Measurements from ENCODE around the gene ABHD11.

The ABHD11 gene

GRCh38 chr7:73698410-73698809, 40.2 kb downstream of the ABHD11 start:
- H2BK5ac ChIP-seq (ENCODE audit: low read length): no peak overlapping the region
- H3K23ac ChIP-seq (ENCODE audit: low read depth, low read length, poor library complexity): no peak overlapping the region
- no peak overlapping the region for H3K9ac ChIP-seq (ENCODE audit: low read depth, low read length, poor library complexity)
- H3K4me3 ChIP-seq (ENCODE audit: low read length in 2 of 2): no peak overlapping the region
- H2AK5ac ChIP-seq (ENCODE audit: low read depth, low read length): no peak overlapping the region
- H2BK15ac ChIP-seq (ENCODE audit: low read length): no peak overlapping the region
- no peak overlapping the region for H4K91ac ChIP-seq (ENCODE audit: low read depth, low read length, poor library complexity)
- H3K4ac ChIP-seq (ENCODE audit: low read length): no peak overlapping the region
- WGBS, 2 donors (ENCODE audit: extremely low coverage in 2 of 2, insufficient read length in 2 of 2, insufficient replicate concordance in 1 of 2): no CpG with 5 or more reads among the region's 7 CpGs
- no peak overlapping the region for H2AFZ ChIP-seq (ENCODE audit: low read length)
- no peaks in the 10 kb centered on the region for H3K27me3 ChIP-seq (ENCODE audit: control insufficient read depth in 3 of 3, insufficient read depth in 3 of 3, low read depth in 1 of 3, low read length in 3 of 3)
- H3K27ac ChIP-seq (replicated peaks; ENCODE audit: low read length): no peak overlapping the region
- no peaks in the 10 kb centered on the region for H3K9me3 ChIP-seq (replicated peaks in 1 of 2; ENCODE audit: control insufficient read depth in 2 of 2, insufficient read depth in 1 of 2, low read depth in 1 of 2, low read length in 2 of 2)
- no peaks in the 10 kb centered on the region for H3K79me1 ChIP-seq (ENCODE audit: low read depth, low read length)
- peaks cover 2 to 5% of the 10 kb centered on the region in 2 donors for H3K4me1 ChIP-seq (ENCODE audit: control insufficient read depth in 2 of 2, insufficient read depth in 1 of 2, low read depth in 1 of 2, low read length in 2 of 2)
- no peak overlapping the region for H3K18ac ChIP-seq (ENCODE audit: low read length)
- H3K14ac ChIP-seq (ENCODE audit: low read length): no peak overlapping the region
- peaks cover 44 to 78% of the 10 kb centered on the region in 2 donors for H3K36me3 ChIP-seq (replicated peaks in 1 of 2; ENCODE audit: control insufficient read depth in 2 of 2, insufficient read depth in 2 of 2, low read length in 2 of 2)
- no peak overlapping the region for H3K4me2 ChIP-seq (ENCODE audit: insufficient read depth, low read length, poor library complexity, severe bottlenecking)
- H2BK120ac ChIP-seq (ENCODE audit: low read depth, low read length): no peak overlapping the region
- no peak overlapping the region for H2BK12ac ChIP-seq (ENCODE audit: low read length)
- H4K8ac ChIP-seq (ENCODE audit: low read depth, low read length): no peak overlapping the region
- DNase-seq (ENCODE audit: low spot score): no peak

GRCh38 chr7:73696372-73696771, 42.2 kb downstream of the ABHD11 start:
- no peak overlapping the region for H3K4me2 ChIP-seq (ENCODE audit: insufficient read depth, low read length, poor library complexity, severe bottlenecking)
- no peak overlapping the region for H2BK15ac ChIP-seq (ENCODE audit: low read length)
- H2AFZ ChIP-seq (ENCODE audit: low read length): no peak overlapping the region
- no peak overlapping the region for H3K27ac ChIP-seq (replicated peaks; ENCODE audit: low read length)
- H3K9me3 ChIP-seq (replicated peaks in 1 of 2; ENCODE audit: control insufficient read depth in 2 of 2, insufficient read depth in 1 of 2, low read depth in 1 of 2, low read length in 2 of 2): no peaks in the 10 kb centered on the region
- no peaks in the 10 kb centered on the region for H3K4me1 ChIP-seq (ENCODE audit: control insufficient read depth in 2 of 2, insufficient read depth in 1 of 2, low read depth in 1 of 2, low read length in 2 of 2)
- H3K14ac ChIP-seq (ENCODE audit: low read length): no peak overlapping the region
- H2BK120ac ChIP-seq (ENCODE audit: low read depth, low read length): no peak overlapping the region
- no peak overlapping the region for H3K9ac ChIP-seq (ENCODE audit: low read depth, low read length, poor library complexity)
- no peak overlapping the region for H2AK5ac ChIP-seq (ENCODE audit: low read depth, low read length)
- no peaks in the 10 kb centered on the region for H3K27me3 ChIP-seq (ENCODE audit: control insufficient read depth in 3 of 3, insufficient read depth in 3 of 3, low read depth in 1 of 3, low read length in 3 of 3)
- no peak overlapping the region for H4K8ac ChIP-seq (ENCODE audit: low read depth, low read length)
- no peaks in the 10 kb centered on the region for H3K79me1 ChIP-seq (ENCODE audit: low read depth, low read length)
- H3K23ac ChIP-seq (ENCODE audit: low read depth, low read length, poor library complexity): no peak overlapping the region
- H3K4ac ChIP-seq (ENCODE audit: low read length): no peak overlapping the region
- peaks cover 46 to 93% of the 10 kb centered on the region in 2 donors for H3K36me3 ChIP-seq (replicated peaks in 1 of 2; ENCODE audit: control insufficient read depth in 2 of 2, insufficient read depth in 2 of 2, low read length in 2 of 2)
- no CpG with 5 or more reads among the region's 4 CpGs for WGBS, 2 donors (ENCODE audit: extremely low coverage in 2 of 2, insufficient read length in 2 of 2, insufficient replicate concordance in 1 of 2)
- H3K18ac ChIP-seq (ENCODE audit: low read length): no peak overlapping the region
- H2BK5ac ChIP-seq (ENCODE audit: low read length): no peak overlapping the region
- no peak overlapping the region for H3K4me3 ChIP-seq (ENCODE audit: low read length in 2 of 2)
- H2BK12ac ChIP-seq (ENCODE audit: low read length): no peak overlapping the region
- DNase-seq (ENCODE audit: low spot score): no peak
- no peak overlapping the region for H4K91ac ChIP-seq (ENCODE audit: low read depth, low read length, poor library complexity)

GRCh38 chr7:73690646-73691045, 48.0 kb downstream of the ABHD11 start:
- DNase-seq (ENCODE audit: low spot score): no peak
- Histone ChIP-seq H4K91ac (ENCODE audit: low read depth, low read length, poor library complexity) (no peak overlapping the region), H2AFZ (ENCODE audit: low read length) (no peak overlapping the region), H2BK120ac (ENCODE audit: low read depth, low read length) (no peak overlapping the region), H2BK12ac (ENCODE audit: low read length) (no peak overlapping the region), H3K4ac (ENCODE audit: low read length) (no peak overlapping the region), H2BK15ac (ENCODE audit: low read length) (no peak overlapping the region), H2AK5ac (ENCODE audit: low read depth, low read length) (no peak overlapping the region), H3K79me1 (ENCODE audit: low read depth, low read length) (peaks cover 2% of the 10 kb centered on the region), H3K9ac (ENCODE audit: low read depth, low read length, poor library complexity) (no peak overlapping the region), H3K27ac (replicated peaks; ENCODE audit: low read length) (no peak overlapping the region), H3K4me3 (ENCODE audit: low read length in 2 of 2) (no peak overlapping the region), H3K9me3 (replicated peaks in 1 of 2; ENCODE audit: control insufficient read depth in 2 of 2, insufficient read depth in 1 of 2, low read depth in 1 of 2, low read length in 2 of 2) (no peaks in the 10 kb centered on the region), H3K23ac (ENCODE audit: low read depth, low read length, poor library complexity) (no peak overlapping the region), H3K18ac (ENCODE audit: low read length) (no peak overlapping the region), H3K27me3 (ENCODE audit: control insufficient read depth in 3 of 3, insufficient read depth in 3 of 3, low read depth in 1 of 3, low read length in 3 of 3) (no peaks in the 10 kb centered on the region), H4K8ac (ENCODE audit: low read depth, low read length) (no peak overlapping the region), H3K4me1 (ENCODE audit: control insufficient read depth in 2 of 2, insufficient read depth in 1 of 2, low read depth in 1 of 2, low read length in 2 of 2) (no peaks in the 10 kb centered on the region), H3K4me2 (ENCODE audit: insufficient read depth, low read length, poor library complexity, severe bottlenecking) (no peak overlapping the region), H3K14ac (ENCODE audit: low read length) (no peak overlapping the region), H3K36me3 (replicated peaks in 1 of 2; ENCODE audit: control insufficient read depth in 2 of 2, insufficient read depth in 2 of 2, low read length in 2 of 2) (peaks cover 36 to 90% of the 10 kb centered on the region in 2 donors), H2BK5ac (ENCODE audit: low read length) (no peak overlapping the region)
- WGBS, 2 donors (ENCODE audit: extremely low coverage in 2 of 2, insufficient read length in 2 of 2, insufficient replicate concordance in 1 of 2): no CpG with 5 or more reads among the region's 7 CpGs

- H4K91ac ChIP-seq (ENCODE audit: low read depth, low read length, poor library complexity): no peak overlapping the region
- no peak overlapping the region for H3K23ac ChIP-seq (ENCODE audit: low read depth, low read length, poor library complexity)
- no peak for DNase-seq (ENCODE audit: low spot score)
- WGBS, 2 donors (ENCODE audit: extremely low coverage in 2 of 2, insufficient read length in 2 of 2, insufficient replicate concordance in 1 of 2): no CpG with 5 or more reads among the region's 8 CpGs
- H3K4me1 ChIP-seq (ENCODE audit: control insufficient read depth in 2 of 2, insufficient read depth in 1 of 2, low read depth in 1 of 2, low read length in 2 of 2): no peaks in the 10 kb centered on the region
- peaks cover 23 to 69% of the 10 kb centered on the region in 2 donors for H3K36me3 ChIP-seq (replicated peaks in 1 of 2; ENCODE audit: control insufficient read depth in 2 of 2, insufficient read depth in 2 of 2, low read length in 2 of 2)
- no peak overlapping the region for H3K4me2 ChIP-seq (ENCODE audit: insufficient read depth, low read length, poor library complexity, severe bottlenecking)
- no peak overlapping the region for H2BK15ac ChIP-seq (ENCODE audit: low read length)
- no peaks in the 10 kb centered on the region for H3K27me3 ChIP-seq (ENCODE audit: control insufficient read depth in 3 of 3, insufficient read depth in 3 of 3, low read depth in 1 of 3, low read length in 3 of 3)
- no peak overlapping the region for H3K14ac ChIP-seq (ENCODE audit: low read length)
- H3K27ac ChIP-seq (replicated peaks; ENCODE audit: low read length): no peak overlapping the region
- no peak overlapping the region for H2BK120ac ChIP-seq (ENCODE audit: low read depth, low read length)
- no peak overlapping the region for H2BK12ac ChIP-seq (ENCODE audit: low read length)
- no peak overlapping the region for H2BK5ac ChIP-seq (ENCODE audit: low read length)
- no peak overlapping the region for H2AK5ac ChIP-seq (ENCODE audit: low read depth, low read length)
- H3K9ac ChIP-seq (ENCODE audit: low read depth, low read length, poor library complexity): no peak overlapping the region
- no peaks in the 10 kb centered on the region for H3K9me3 ChIP-seq (replicated peaks in 1 of 2; ENCODE audit: control insufficient read depth in 2 of 2, insufficient read depth in 1 of 2, low read depth in 1 of 2, low read length in 2 of 2)
- no peak overlapping the region for H3K4ac ChIP-seq (ENCODE audit: low read length)
- peaks cover 11% of the 10 kb centered on the region for H3K79me1 ChIP-seq (ENCODE audit: low read depth, low read length)
- H4K8ac ChIP-seq (ENCODE audit: low read depth, low read length): no peak overlapping the region
- H3K4me3 ChIP-seq (ENCODE audit: low read length in 2 of 2): no peak overlapping the region
- no peak overlapping the region for H3K18ac ChIP-seq (ENCODE audit: low read length)
- no peak overlapping the region for H2AFZ ChIP-seq (ENCODE audit: low read length)
Observed at GRCh38 chr7:73688288-73688687, 50.3 kb downstream of the ABHD11 start.
